Sigmoid colon (tissue), 3 donors: Measurements from ENCODE around the gene YWHAG.
"Not testable (repeated sequence)": the region's sequence is repeated elsewhere in the genome, so short reads cannot be mapped to it uniquely, and the experiment has no call there.

Experiments used
- POLR2A ChIP-seq, 2 donors: fragments of 450-650 bp; IDR thresholded peaks; one replicate each; pipeline ENCODE4 v1.6.1; 2016; ENCODE audit warnings: antibody characterized with exemption in 2 of 2, mild to moderate bottlenecking in 2 of 2, moderate library complexity in 2 of 2
- TF ChIP-seq, protein P1 (sequence below), 4 experiments: fragments of 450-650 bp in 3 of 4; fragments of 200-600 bp in 1 of 4; IDR thresholded peaks; one replicate each; pipeline ENCODE4 v1.5.1; 2016 to 2019; ENCODE audit warnings: antibody characterized with exemption in 4 of 4, mild to moderate bottlenecking in 3 of 4, moderate library complexity in 2 of 4

DNA sequence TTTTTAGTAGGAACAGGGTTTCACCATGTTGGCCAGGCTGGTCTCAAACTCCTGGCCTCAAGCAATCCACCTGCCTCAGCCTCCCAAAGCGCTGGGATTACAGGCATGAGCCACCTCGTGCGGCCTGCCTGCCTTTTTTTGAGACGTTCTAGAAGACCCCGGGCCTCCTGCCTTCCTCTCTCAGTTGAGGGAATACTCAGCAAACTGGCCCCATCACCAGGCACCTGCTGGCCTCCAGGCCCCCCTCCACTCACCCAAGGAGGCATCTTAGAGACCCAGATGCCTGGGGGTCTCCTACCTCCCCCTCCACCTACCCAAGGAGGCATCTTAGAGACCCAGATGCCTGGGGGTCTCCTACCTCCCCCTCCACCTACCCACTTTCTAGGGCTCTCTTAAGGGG lies 65.9 kb downstream of the YWHAG start:
- TF ChIP-seq, protein P1, sequence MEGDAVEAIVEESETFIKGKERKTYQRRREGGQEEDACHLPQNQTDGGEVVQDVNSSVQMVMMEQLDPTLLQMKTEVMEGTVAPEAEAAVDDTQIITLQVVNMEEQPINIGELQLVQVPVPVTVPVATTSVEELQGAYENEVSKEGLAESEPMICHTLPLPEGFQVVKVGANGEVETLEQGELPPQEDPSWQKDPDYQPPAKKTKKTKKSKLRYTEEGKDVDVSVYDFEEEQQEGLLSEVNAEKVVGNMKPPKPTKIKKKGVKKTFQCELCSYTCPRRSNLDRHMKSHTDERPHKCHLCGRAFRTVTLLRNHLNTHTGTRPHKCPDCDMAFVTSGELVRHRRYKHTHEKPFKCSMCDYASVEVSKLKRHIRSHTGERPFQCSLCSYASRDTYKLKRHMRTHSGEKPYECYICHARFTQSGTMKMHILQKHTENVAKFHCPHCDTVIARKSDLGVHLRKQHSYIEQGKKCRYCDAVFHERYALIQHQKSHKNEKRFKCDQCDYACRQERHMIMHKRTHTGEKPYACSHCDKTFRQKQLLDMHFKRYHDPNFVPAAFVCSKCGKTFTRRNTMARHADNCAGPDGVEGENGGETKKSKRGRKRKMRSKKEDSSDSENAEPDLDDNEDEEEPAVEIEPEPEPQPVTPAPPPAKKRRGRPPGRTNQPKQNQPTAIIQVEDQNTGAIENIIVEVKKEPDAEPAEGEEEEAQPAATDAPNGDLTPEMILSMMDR (IDR thresholded peaks at IDR 0.05), result not testable (repeated sequence)
- not testable (repeated sequence) for TF ChIP-seq POLR2A (IDR thresholded peaks at IDR 0.05)
